ENCODE measurements around the gene MYO15A.

The MYO15A gene

DNA sequence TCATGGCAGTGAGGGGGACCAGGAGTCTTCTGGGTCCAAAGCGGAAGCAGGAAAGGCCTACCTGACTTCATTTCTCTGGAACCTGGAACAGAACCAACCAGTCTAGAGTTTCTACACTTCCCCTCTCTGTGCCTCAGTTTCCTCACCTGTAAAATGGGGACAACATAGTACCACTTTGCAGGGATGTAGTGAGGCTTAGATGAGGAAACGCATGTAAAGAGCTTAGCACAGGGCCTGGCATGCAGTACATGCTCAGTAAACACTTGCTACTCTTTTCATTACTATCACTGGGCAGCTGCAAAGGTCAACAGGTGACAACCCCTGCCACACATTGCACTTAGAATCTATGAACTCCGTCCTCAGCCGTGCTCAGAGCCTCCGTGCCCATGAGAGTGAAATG, 24.2 kb downstream of the MYO15A start:
- Histone ChIP-seq H3K27me3 (ENCODE audit: control insufficient read depth in 1 of 2, insufficient read depth in 2 of 2, low read length in 2 of 2) (peaks cover 0 to 2% of the 10 kb centered on the region in 2 donors), H3K36me3 (ENCODE audit: control insufficient read depth in 2 of 2, insufficient read depth in 2 of 2, low read length in 2 of 2) (no peaks in the 10 kb centered on the region), H3K27ac (ENCODE audit: low read length) (no peak overlapping the region), H3K9me3 (ENCODE audit: control insufficient read depth in 2 of 2, low read length in 2 of 2) (no peaks in the 10 kb centered on the region), H3K4me1 (ENCODE audit: control insufficient read depth, insufficient read depth, low read length) (no peaks in the 10 kb centered on the region), H3K4me3 (ENCODE audit: low read length in 2 of 2) (no peak overlapping the region), H3K9ac (ENCODE audit: low read length in 2 of 2) (no peak overlapping the region)

DNA sequence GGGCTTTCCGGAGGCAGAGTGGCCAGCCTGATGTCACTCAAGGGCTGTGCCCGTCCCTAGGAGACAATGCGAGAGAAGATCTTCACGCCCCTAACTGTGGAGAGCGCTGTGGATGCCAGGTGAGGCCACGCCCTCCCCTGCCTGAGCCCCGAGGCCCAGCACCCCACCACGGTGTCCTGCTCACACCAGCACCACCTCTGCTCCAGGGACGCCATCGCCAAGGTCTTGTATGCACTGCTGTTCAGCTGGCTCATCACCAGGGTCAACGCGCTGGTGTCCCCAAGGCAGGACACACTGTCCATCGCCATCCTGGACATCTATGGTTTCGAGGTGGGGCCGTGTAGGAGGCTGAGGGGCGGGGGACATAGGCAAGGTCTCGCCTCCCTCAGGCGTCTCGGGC, 27.8 kb downstream of the MYO15A start:
- H3K27ac ChIP-seq (ENCODE audit: low read length) = no peak overlapping the region
- H3K9ac ChIP-seq (ENCODE audit: low read length in 2 of 2) = no peak overlapping the region
- H3K4me1 ChIP-seq (ENCODE audit: control insufficient read depth, insufficient read depth, low read length) = peaks cover 3% of the 10 kb centered on the region
- no peaks in the 10 kb centered on the region for H3K9me3 ChIP-seq (ENCODE audit: control insufficient read depth in 2 of 2, low read length in 2 of 2)
- H3K4me3 ChIP-seq (ENCODE audit: low read length in 2 of 2) = no peak overlapping the region
- peaks cover 0 to 4% of the 10 kb centered on the region in 2 donors for H3K27me3 ChIP-seq (ENCODE audit: control insufficient read depth in 1 of 2, insufficient read depth in 2 of 2, low read length in 2 of 2)
- H3K36me3 ChIP-seq (ENCODE audit: control insufficient read depth in 2 of 2, insufficient read depth in 2 of 2, low read length in 2 of 2) = no peaks in the 10 kb centered on the region

GRCh38 chr17:18138065-18138749, 29.7 kb downstream of the MYO15A start:
- no peaks in the 10 kb centered on the region for H3K9me3 ChIP-seq (ENCODE audit: control insufficient read depth in 2 of 2, low read length in 2 of 2)
- H3K27me3 ChIP-seq (ENCODE audit: control insufficient read depth in 1 of 2, insufficient read depth in 2 of 2, low read length in 2 of 2) = peaks cover 1 to 11% of the 10 kb centered on the region in 2 donors
- H3K4me1 ChIP-seq (ENCODE audit: control insufficient read depth, insufficient read depth, low read length) = peaks cover 3% of the 10 kb centered on the region
- H3K9ac ChIP-seq (ENCODE audit: low read length in 2 of 2) = no peak overlapping the region
- H3K27ac ChIP-seq (ENCODE audit: low read length) = no peak overlapping the region
- H3K36me3 ChIP-seq (ENCODE audit: control insufficient read depth in 2 of 2, insufficient read depth in 2 of 2, low read length in 2 of 2) = no peaks in the 10 kb centered on the region
- no peak overlapping the region for H3K4me3 ChIP-seq (ENCODE audit: low read length in 2 of 2)

- Histone ChIP-seq H3K27ac (ENCODE audit: low read length) (no peak overlapping the region), H3K27me3 (ENCODE audit: control insufficient read depth in 1 of 2, insufficient read depth in 2 of 2, low read length in 2 of 2) (peaks cover 2 to 18% of the 10 kb centered on the region in 2 donors), H3K9ac (ENCODE audit: low read length in 2 of 2) (no peak overlapping the region), H3K4me1 (ENCODE audit: control insufficient read depth, insufficient read depth, low read length) (peaks cover 3% of the 10 kb centered on the region), H3K9me3 (ENCODE audit: control insufficient read depth in 2 of 2, low read length in 2 of 2) (no peaks in the 10 kb centered on the region), H3K4me3 (ENCODE audit: low read length in 2 of 2) (no peak overlapping the region), H3K36me3 (ENCODE audit: control insufficient read depth in 2 of 2, insufficient read depth in 2 of 2, low read length in 2 of 2) (no peaks in the 10 kb centered on the region)
Measured at GRCh38 chr17:18139092-18139491, 30.5 kb downstream of the MYO15A start.

- H3K27ac ChIP-seq (ENCODE audit: low read length) = no peak overlapping the region
- peaks cover 2 to 18% of the 10 kb centered on the region in 2 donors for H3K27me3 ChIP-seq (ENCODE audit: control insufficient read depth in 1 of 2, insufficient read depth in 2 of 2, low read length in 2 of 2)
- H3K4me1 ChIP-seq (ENCODE audit: control insufficient read depth, insufficient read depth, low read length) = peaks cover 3% of the 10 kb centered on the region
- H3K4me3 ChIP-seq (ENCODE audit: low read length in 2 of 2) = no peak overlapping the region
- no peaks in the 10 kb centered on the region for H3K36me3 ChIP-seq (ENCODE audit: control insufficient read depth in 2 of 2, insufficient read depth in 2 of 2, low read length in 2 of 2)
- H3K9ac ChIP-seq (ENCODE audit: low read length in 2 of 2) = no peak overlapping the region
- H3K9me3 ChIP-seq (ENCODE audit: control insufficient read depth in 2 of 2, low read length in 2 of 2) = no peaks in the 10 kb centered on the region
Measured at GRCh38 chr17:18139498-18139897, 30.9 kb downstream of the MYO15A start.

DNA sequence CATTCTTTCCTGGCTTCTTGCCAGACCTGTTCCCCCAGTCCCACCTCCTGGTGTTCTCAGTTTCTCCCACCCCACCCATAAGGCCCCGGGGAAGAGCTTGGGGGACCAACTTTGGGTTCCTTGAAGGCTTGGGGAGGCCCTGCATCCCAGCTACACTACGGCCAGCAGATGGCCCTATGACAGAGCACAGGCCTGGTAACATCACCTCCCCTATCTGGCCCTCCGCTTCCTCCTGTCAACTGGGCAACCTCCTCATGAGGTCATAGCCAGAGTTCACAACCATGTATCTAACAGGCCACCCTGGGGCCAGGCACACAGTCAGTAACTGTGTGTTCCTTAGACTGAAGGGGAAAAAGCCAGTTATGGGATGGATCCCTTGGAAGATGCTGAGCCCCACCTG, 31.4 kb downstream of the MYO15A start:
- Histone ChIP-seq H3K4me3 (ENCODE audit: low read length in 2 of 2) (no peak overlapping the region), H3K36me3 (ENCODE audit: control insufficient read depth in 2 of 2, insufficient read depth in 2 of 2, low read length in 2 of 2) (no peaks in the 10 kb centered on the region), H3K27me3 (ENCODE audit: control insufficient read depth in 1 of 2, insufficient read depth in 2 of 2, low read length in 2 of 2) (peaks cover 2 to 18% of the 10 kb centered on the region in 2 donors), H3K27ac (ENCODE audit: low read length) (no peak overlapping the region), H3K4me1 (ENCODE audit: control insufficient read depth, insufficient read depth, low read length) (peaks cover 3% of the 10 kb centered on the region), H3K9ac (ENCODE audit: low read length in 2 of 2) (no peak overlapping the region), H3K9me3 (ENCODE audit: control insufficient read depth in 2 of 2, low read length in 2 of 2) (no peaks in the 10 kb centered on the region)

DNA sequence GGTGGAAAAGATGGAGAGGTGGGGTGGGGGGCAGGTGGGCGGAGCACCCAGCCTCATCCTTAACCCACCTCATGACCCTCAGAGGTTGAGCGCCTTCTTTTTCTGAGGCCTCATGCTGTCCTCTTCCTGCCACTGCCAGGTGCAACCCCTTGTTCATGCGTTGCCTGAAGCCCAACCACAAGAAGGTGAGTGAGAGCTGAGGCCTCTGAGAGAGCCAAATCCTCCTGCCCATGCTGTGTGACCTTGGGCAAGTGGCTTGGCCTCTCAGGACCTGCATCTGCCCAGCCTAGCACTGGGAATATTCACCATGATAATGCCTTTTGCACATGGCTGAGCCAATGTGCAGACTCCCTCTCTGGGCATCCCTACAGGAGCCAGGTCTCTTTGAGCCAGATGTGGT, 32.1 kb downstream of the MYO15A start:
- H3K4me1 ChIP-seq (ENCODE audit: control insufficient read depth, insufficient read depth, low read length) = peaks cover 3% of the 10 kb centered on the region
- H3K9ac ChIP-seq (ENCODE audit: low read length in 2 of 2) = no peak overlapping the region
- peaks cover 2 to 18% of the 10 kb centered on the region in 2 donors for H3K27me3 ChIP-seq (ENCODE audit: control insufficient read depth in 1 of 2, insufficient read depth in 2 of 2, low read length in 2 of 2)
- no peak overlapping the region for H3K27ac ChIP-seq (ENCODE audit: low read length)
- no peaks in the 10 kb centered on the region for H3K9me3 ChIP-seq (ENCODE audit: control insufficient read depth in 2 of 2, low read length in 2 of 2)
- no peaks in the 10 kb centered on the region for H3K36me3 ChIP-seq (ENCODE audit: control insufficient read depth in 2 of 2, insufficient read depth in 2 of 2, low read length in 2 of 2)
- no peak overlapping the region for H3K4me3 ChIP-seq (ENCODE audit: low read length in 2 of 2)

DNA sequence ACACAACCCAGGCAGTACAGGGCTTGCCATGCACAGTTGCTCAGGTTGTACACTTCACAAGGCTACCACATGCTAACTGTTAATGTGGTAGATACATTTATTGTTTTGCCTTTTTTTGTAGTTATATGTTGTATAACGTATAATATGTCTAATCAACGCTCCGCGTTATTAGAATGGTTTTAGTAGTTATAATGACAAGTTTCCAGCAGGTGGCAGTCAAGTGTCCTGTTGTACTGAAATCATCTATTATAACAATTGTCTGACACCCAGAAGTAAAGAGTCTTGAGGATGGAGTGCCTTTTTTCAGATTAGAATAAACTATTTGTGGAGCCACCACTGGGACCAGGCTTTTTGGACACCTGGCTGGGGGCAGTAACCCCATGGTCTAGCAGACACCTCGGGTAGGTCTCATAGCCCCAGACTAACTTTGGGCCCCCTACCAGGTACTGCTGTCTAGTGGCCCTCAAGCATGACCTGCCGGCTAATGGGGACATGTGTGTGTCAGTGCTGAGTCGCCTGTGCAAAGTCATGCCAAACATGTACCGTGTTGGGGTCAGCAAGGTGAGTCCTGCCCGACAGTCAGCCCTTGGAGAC, 32.8 kb downstream of the MYO15A start:
- Histone ChIP-seq H3K9me3 (ENCODE audit: control insufficient read depth in 2 of 2, low read length in 2 of 2) (no peaks in the 10 kb centered on the region), H3K27me3 (ENCODE audit: control insufficient read depth in 1 of 2, insufficient read depth in 2 of 2, low read length in 2 of 2) (peaks cover 2 to 18% of the 10 kb centered on the region in 2 donors), H3K36me3 (ENCODE audit: control insufficient read depth in 2 of 2, insufficient read depth in 2 of 2, low read length in 2 of 2) (no peaks in the 10 kb centered on the region), H3K4me1 (ENCODE audit: control insufficient read depth, insufficient read depth, low read length) (peaks cover 3% of the 10 kb centered on the region), H3K9ac (ENCODE audit: low read length in 2 of 2) (no peak overlapping the region), H3K27ac (ENCODE audit: low read length) (no peak overlapping the region), H3K4me3 (ENCODE audit: low read length in 2 of 2) (no peak overlapping the region)

- Histone ChIP-seq H3K36me3 (ENCODE audit: control insufficient read depth in 2 of 2, insufficient read depth in 2 of 2, low read length in 2 of 2) (no peaks in the 10 kb centered on the region), H3K9me3 (ENCODE audit: control insufficient read depth in 2 of 2, low read length in 2 of 2) (no peaks in the 10 kb centered on the region), H3K27me3 (ENCODE audit: control insufficient read depth in 1 of 2, insufficient read depth in 2 of 2, low read length in 2 of 2) (peaks cover 2 to 18% of the 10 kb centered on the region in 2 donors), H3K9ac (ENCODE audit: low read length in 2 of 2) (no peak overlapping the region), H3K4me3 (ENCODE audit: low read length in 2 of 2) (no peak overlapping the region), H3K4me1 (ENCODE audit: control insufficient read depth, insufficient read depth, low read length) (peaks cover 3% of the 10 kb centered on the region), H3K27ac (ENCODE audit: low read length) (no peak overlapping the region)
Measured at GRCh38 chr17:18142417-18142816, 33.9 kb downstream of the MYO15A start.

DNA sequence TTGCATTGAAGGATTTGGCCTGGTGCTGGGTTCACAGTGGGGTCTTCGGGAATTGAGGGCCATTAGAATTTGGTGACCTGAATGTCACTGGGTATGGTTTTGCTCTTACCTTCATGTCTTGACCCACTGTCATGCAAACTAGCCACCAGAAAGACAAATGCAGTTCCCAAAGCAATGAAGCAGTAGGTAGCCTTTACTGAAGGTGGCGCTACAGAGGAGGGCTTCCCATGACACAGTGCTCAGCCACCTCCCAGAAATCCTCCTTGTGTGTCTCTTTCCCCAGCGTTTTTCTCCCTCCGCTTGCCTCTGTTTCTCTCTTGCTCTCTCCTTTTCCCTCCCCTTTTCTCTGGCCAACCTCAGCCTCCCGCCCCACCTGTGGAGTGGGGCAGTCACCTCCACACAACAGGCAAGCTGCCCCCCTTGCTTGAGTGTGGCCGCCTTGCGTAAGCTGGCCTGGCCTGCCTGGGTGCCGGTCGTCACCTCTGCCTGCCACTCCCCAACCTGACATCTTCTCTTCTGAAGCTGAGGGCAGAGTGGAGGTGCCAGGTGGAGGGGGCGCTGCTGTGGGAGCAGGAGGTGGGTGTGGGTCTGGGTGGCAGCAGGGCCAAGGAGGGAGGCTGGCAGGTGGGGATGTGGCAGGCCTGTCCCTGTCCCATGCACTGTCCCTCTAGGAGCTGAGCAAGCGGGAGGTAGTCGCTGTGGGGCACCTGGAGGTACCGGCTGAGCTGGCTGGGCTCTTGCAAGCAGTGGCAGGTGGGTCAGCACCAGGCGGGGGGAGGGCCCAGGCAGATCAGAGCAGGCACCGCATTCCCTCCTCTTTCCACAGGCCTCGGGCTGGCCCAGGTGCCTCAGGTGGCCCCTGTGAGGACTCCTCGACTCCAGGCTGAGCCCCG, 34.7 kb downstream of the MYO15A start:
- H3K27me3 ChIP-seq (ENCODE audit: control insufficient read depth in 1 of 2, insufficient read depth in 2 of 2, low read length in 2 of 2) = peaks cover 2 to 18% of the 10 kb centered on the region in 2 donors
- no peak overlapping the region for H3K9ac ChIP-seq (ENCODE audit: low read length in 2 of 2)
- H3K27ac ChIP-seq (ENCODE audit: low read length) = no peak overlapping the region
- no peaks in the 10 kb centered on the region for H3K9me3 ChIP-seq (ENCODE audit: control insufficient read depth in 2 of 2, low read length in 2 of 2)
- no peak overlapping the region for H3K4me3 ChIP-seq (ENCODE audit: low read length in 2 of 2)
- H3K36me3 ChIP-seq (ENCODE audit: control insufficient read depth in 2 of 2, insufficient read depth in 2 of 2, low read length in 2 of 2) = no peaks in the 10 kb centered on the region
- peaks cover 3% of the 10 kb centered on the region for H3K4me1 ChIP-seq (ENCODE audit: control insufficient read depth, insufficient read depth, low read length)

All from stomach smooth muscle (tissue), 2 donors.